K562 (cell line): ENCODE measurements around the gene CBLIF. TPM values are rescaled to one million over a fixed set of nuclear protein-coding genes. Genes with fewer than 3 reads are reported as not detected.

Source experiments
- ATAC-seq: fragments of 200-7000 bp; cut with Tn5 transposase; 3 replicates; pipeline ENCODE4 v1.9.1; 2020; ENCODE audit warnings: moderate library complexity
- Bru-seq: library from RNA; stranded (reverse); fragments of 400-500 nt; gene quantifications from one replicate; lab custom pipeline; 2021; lab: Mats Ljungman, UMichigan
- BruChase-seq, 2 experiments: library from RNA; stranded (reverse); fragments of 400-500 nt; gene quantifications; one replicate each; lab custom pipeline; 2021; lab: Mats Ljungman, UMichigan
- BruUV-seq: library from RNA; stranded (reverse); fragments of 400-500 nt; replicated peaks from 2 replicates; lab custom pipeline; 2021; lab: Mats Ljungman, UMichigan
- CTCF ChIA-PET: fragments of 300-600 bp; formaldehyde crosslinking; extraction: SDS; loops from one replicate; lab custom pipeline; 2021; ENCODE audit warnings: low intra/inter-chr PET ratio; lab: Yijun Ruan, JAX
- POLR2A ChIA-PET: fragments of 300-600, 350-650 bp; sonication (Branson Sonifier 250); formaldehyde crosslinking; extraction: SDS; loops from one replicate; lab custom pipeline; 2021; ENCODE audit warnings: antibody characterized with exemption, inconsistent platforms; lab: Yijun Ruan, JAX
- DNase-seq, 4 experiments: peaks; one replicate each; pipeline versions ENCODE4 v3.0.0 to v3.0.0-alpha.2; 2011 to 2018; ENCODE audit warnings: low spot score in 3 of 4, mixed read lengths in 3 of 4; ENCODE audit errors: extremely low read depth in 1 of 4
- FAIRE-seq: peaks from 2 replicates; lab custom pipeline; 2011; peaks lifted over from hg19 to GRCh38; lab: Jason Lieb, UNC
- H2AFZ ChIP-seq: 2 replicates; pipeline ENCODE4 v1.6.0; 2011; ENCODE audit warnings: low read depth, low read length, control low read depth, inconsistent platforms
- H3K27ac ChIP-seq: fragments of 200-600 bp; 3 replicates; pipeline ENCODE4 v1.8.0; 2011; ENCODE audit warnings: low read depth, mild to moderate bottlenecking, control low read depth, inconsistent platforms, low read length, moderate library complexity, mixed read lengths; ENCODE audit errors: extremely low read depth
- H3K27me3 ChIP-seq, 2 experiments: fragments of 300-600 bp in 1 of 2; 2 replicates in 1 of 2; 3 replicates in 1 of 2; pipeline versions ENCODE4 v1.6.0 to v1.8.0; 2011; ENCODE audit warnings: inconsistent platforms in 2 of 2, low read length in 2 of 2, mild to moderate bottlenecking in 1 of 2, mixed read lengths in 1 of 2, moderate library complexity in 1 of 2; ENCODE audit not compliant: control insufficient read depth in 2 of 2, insufficient read depth in 2 of 2
- H3K36me3 ChIP-seq: fragments of 300-600 bp; 3 replicates; pipeline ENCODE4 v1.8.0; 2011; ENCODE audit warnings: mild to moderate bottlenecking, low read length, inconsistent platforms; ENCODE audit not compliant: control insufficient read depth, insufficient read depth
- H3K4me1 ChIP-seq, 2 experiments: fragments of 200-600 bp in 1 of 2; replicated peaks in 1 of 2; 2 replicates in 1 of 2; 3 replicates in 1 of 2; pipeline versions ENCODE4 v1.5.1 to v1.8.0; 2011; ENCODE audit warnings: inconsistent platforms in 2 of 2, low read length in 2 of 2, mild to moderate bottlenecking in 1 of 2, mixed read lengths in 1 of 2, moderate library complexity in 1 of 2; ENCODE audit not compliant: control insufficient read depth in 2 of 2, insufficient read depth in 2 of 2
- H3K4me2 ChIP-seq: 2 replicates; pipeline ENCODE4 v1.6.1; 2011; ENCODE audit warnings: low read length, control low read depth, inconsistent platforms, mixed read lengths; ENCODE audit not compliant: insufficient read depth
- H3K4me3 ChIP-seq: fragments of 200-600 bp; sonication (generic), shearing (Covaris generic); 2 replicates; pipeline ENCODE4 v1.5.1; 2016; ENCODE audit warnings: control low read depth, inconsistent platforms
- H3K79me2 ChIP-seq: fragments of 200-600 bp; 3 replicates; pipeline ENCODE4 v1.8.0; 2011; ENCODE audit warnings: low read length, inconsistent platforms; ENCODE audit not compliant: control insufficient read depth, insufficient read depth
- H3K9ac ChIP-seq, 2 experiments: 2 replicates each; pipeline versions ENCODE4 v1.6.0 to v1.6.1; 2011; ENCODE audit warnings: low read depth in 2 of 2, low read length in 2 of 2, control low read depth in 1 of 2, inconsistent platforms in 1 of 2, mild to moderate bottlenecking in 1 of 2, mixed read lengths in 1 of 2; ENCODE audit not compliant: insufficient read depth in 1 of 2
- H3K9me1 ChIP-seq: one replicate; pipeline ENCODE4 v1.6.0; 2011; ENCODE audit warnings: inconsistent platforms, mild to moderate bottlenecking, low read length, moderate library complexity; ENCODE audit not compliant: control insufficient read depth, insufficient read depth
- H3K9me3 ChIP-seq: replicated peaks from 2 replicates; pipeline ENCODE4 v1.5.1; 2011; ENCODE audit warnings: low read depth, low read length, inconsistent platforms; ENCODE audit not compliant: control insufficient read depth, insufficient read depth
- H4K20me1 ChIP-seq: replicated peaks from 2 replicates; pipeline ENCODE4 v1.6.1; 2011; ENCODE audit warnings: low read length, inconsistent platforms, mixed read lengths; ENCODE audit not compliant: control insufficient read depth, insufficient read depth
- HDAC3 ChIP-seq: fragments of 450-650 bp; IDR thresholded peaks from 2 replicates; pipeline ENCODE4 v1.6.1; 2018; ENCODE audit warnings: borderline replicate concordance, mild to moderate bottlenecking, moderate library complexity; ENCODE audit not compliant: partially characterized antibody
- NONO ChIP-seq, 2 experiments: fragments of 200-400 bp in 1 of 2; fragments of 450-650 bp in 1 of 2; formaldehyde crosslinking in 1 of 2; IDR thresholded peaks; 2 replicates each; pipeline ENCODE4 v1.6.1; 2017; ENCODE audit warnings: low read depth in 2 of 2, mild to moderate bottlenecking in 2 of 2, moderate library complexity in 2 of 2, low read length in 1 of 2
- PATZ1 ChIP-seq: fragments of 250-450 bp; sonication (Bioruptor Pico); IDR thresholded peaks from 2 replicates; pipeline ENCODE4 v1.5.0; 2020; ENCODE audit warnings: mild to moderate bottlenecking, borderline replicate concordance
- STAG1 ChIP-seq: sonication (generic); formaldehyde crosslinking; IDR thresholded peaks from 2 replicates; pipeline ENCODE4 v1.5.0; 2020; ENCODE audit warnings: missing genetic modification reagents, borderline replicate concordance
- YY1 ChIP-seq, 3 experiments: IDR thresholded peaks; 2 replicates each; pipeline ENCODE4 v1.6.1; 2011; ENCODE audit warnings: low read length in 2 of 3, mild to moderate bottlenecking in 2 of 3, moderate library complexity in 2 of 3, borderline replicate concordance in 1 of 3, control low read depth in 1 of 3, low read depth in 1 of 3; ENCODE audit not compliant: insufficient read depth in 3 of 3, insufficient replicate concordance in 2 of 3, control insufficient read depth in 1 of 3, insufficient read length in 1 of 3; ENCODE audit errors: extremely low read depth in 1 of 3
- ZKSCAN8 ChIP-seq: fragments of 200-800 bp; sonication (Bioruptor generic); IDR thresholded peaks from 2 replicates; pipeline ENCODE4 v1.6.1; 2016; ENCODE audit warnings: missing genetic modification characterization, missing compliant biosample characterization
- ZNF212 ChIP-seq: fragments of 450-650 bp; formaldehyde crosslinking; IDR thresholded peaks from 2 replicates; pipeline ENCODE4 v1.4.0; 2020; ENCODE audit warnings: mild to moderate bottlenecking
- ZNF324 ChIP-seq: fragments of 250-450 bp; sonication (Bioruptor Pico); IDR thresholded peaks from 2 replicates; pipeline ENCODE4 v1.4.0; 2020; ENCODE audit warnings: mild to moderate bottlenecking
- WGBS: fragments of 100-300 bp; shearing (Covaris generic); methylation state at CpG from one replicate; pipeline ENCODE4 v1.1.6; 2016; ENCODE audit warnings: low coverage, mixed read lengths; ENCODE audit not compliant: insufficient coverage; ENCODE audit errors: missing lambda C conversion rate; 5-methylcytosine and 5-hydroxymethylcytosine counted together
- in situ Hi-C: fragments of 300-500 bp; cut with MboI; formaldehyde crosslinking; loops from 4 replicates; pipeline ENCODE4 v1.15.0; 2018; ENCODE audit warnings: inconsistent platforms, mixed read lengths
- intact Hi-C: fragments of 100-400 bp; cut with micrococcal nuclease; formaldehyde crosslinking; loops from 2 replicates; pipeline ENCODE4 v1.14.2; 2022
- long read RNA-seq, 3 experiments: library from polyadenylated mRNA in 2 of 3; library from RNA in 1 of 3; unstranded in 2 of 3; stranded (forward) in 1 of 3; transcript quantifications; one replicate each; pipeline ENCODE4 v2.0.0, GENCODE V29; 2019 to 2022
- polyA minus RNA-seq, 3 experiments: library from RNA; depleted of rRNA, polyadenylated mRNA; stranded (reverse); fragments of >200 nt; gene quantifications; 2 replicates each; pipeline ENCODE4 v1.2.3, GENCODE V29; 2011
- polyA plus RNA-seq, 8 experiments: library from polyadenylated mRNA; depleted of rRNA in 4 of 8; stranded (reverse) in 5 of 8; unstranded in 3 of 8; fragments of >200 nt; fragmentation: Nextera tagmentation in 2 of 8; fragmentation: Illumina TruSeq in 1 of 8; extraction: Ambion mirVana in 2 of 8; extraction: Trizol in 1 of 8; gene quantifications; 2 replicates each; pipeline versions ENCODE4 v1.2.1 to v1.2.3, GENCODE V29; 2011 to 2014; ENCODE audit warnings: inconsistent platforms in 1 of 8, missing spikeins in 1 of 8
- total RNA-seq, 7 experiments: library from RNA; depleted of rRNA in 6 of 7; stranded (reverse); fragments of >200 nt in 6 of 7; fragmentation: Illumina TruSeq in 2 of 7; extraction: Trizol in 2 of 7; gene quantifications; 2 replicates each; pipeline versions ENCODE4 v1.2.1 to v1.2.3, GENCODE V29; 2011 to 2021; ENCODE audit warnings: low replicate concordance in 1 of 7

The CBLIF gene
- total RNA-seq (2011; cell fraction: chromatin; rRNA removed; ENCODE audit: low replicate concordance) = not detected in 2 replicates
- total RNA-seq (2011; cell fraction: nucleolus; rRNA removed) = 0.33 TPM in 1 of 2 replicates, not detected in the other
- not detected in 2 replicates for total RNA-seq (2011; cell fraction: nucleoplasm; rRNA removed)
- total RNA-seq (2014; rRNA removed) (0.23 and 0.37 TPM in 2 replicates), total RNA-seq (2014; rRNA removed; fragmentation: Illumina TruSeq; extraction: Trizol) (0.45 and 0.58 TPM in 2 replicates), total RNA-seq (2015; rRNA removed; fragmentation: Illumina TruSeq; extraction: Trizol) (0.40 and 0.53 TPM in 2 replicates), total RNA-seq (2021) (0.62 and 0.72 TPM in 2 replicates), polyA plus RNA-seq (2011; rRNA removed) (0.07 and 0.11 TPM in 2 replicates), polyA plus RNA-seq (2014; fragmentation: Illumina TruSeq; extraction: Trizol) (0.58 and 0.76 TPM in 2 replicates), polyA plus RNA-seq (2014; fragmentation: Nextera tagmentation; extraction: Ambion mirVana) (under 1 TPM; 0.39 to 0.83 TPM), polyA plus RNA-seq (2014; rRNA removed) (0.49 and 0.54 TPM in 2 replicates), polyA minus RNA-seq (2011; rRNA and poly(A)+ RNA removed) (0.35 TPM in 1 of 2 replicates, not detected in the other), Bru-seq, nascent RNA (percentile 10 among the genes with signal in this experiment), BruChase-seq, experiment 1, labeled RNA remaining after a 2-hour chase (not detected), BruChase-seq, experiment 2, labeled RNA remaining after a 6-hour chase (not detected)
- polyA plus RNA-seq (2011; cell fraction: cytosol; rRNA removed) = 0.24 TPM in 1 of 2 replicates, not detected in the other
- 0.40 TPM in 1 of 2 replicates, not detected in the other for polyA plus RNA-seq (2011; cell fraction: nucleus; rRNA removed)
- polyA plus RNA-seq (2012) = 0.14 and 0.20 TPM in 2 replicates
- polyA minus RNA-seq (2011; cell fraction: cytosol; rRNA and poly(A)+ RNA removed) = not detected in 2 replicates
- polyA minus RNA-seq (2011; cell fraction: nucleus; rRNA and poly(A)+ RNA removed) = not detected in 2 replicates
- long read RNA-seq, experiment 1 = 0 reads
- long read RNA-seq, experiment 2 = 0 reads
- long read RNA-seq, experiment 3 = 0 reads

- intact Hi-C loops = no loop called here
These were observed at the start of gene CBLIF for GRCh38 chr11:59845399-59845798. Gene CBLIF, minus strand, starts transcription at chr11:59845499. Its CDS starts 46 bp downstream, at chr11:59845453.

More at GRCh38 chr11:59845399-59845798, at the start of gene CBLIF:
- H3K27me3 ChIP-seq = no peaks in the 10 kb centered on the region
- H3K9ac ChIP-seq = peak within 1 kb of the TSS in 1 of 2 experiments; percentile 20; a peak in 1 of 4 replicates
- POLR2A ChIA-PET = interaction anchor here (1.0 kb wide), 1 partner anchor 12 kb away, joined by 3 read pairs; no protein-coding TSS in a partner anchor
- no peak for FAIRE-seq
- no TSS peak for BruUV-seq
- H3K9me3 ChIP-seq = no peaks in the 10 kb centered on the region
- TF ChIP-seq PATZ1 (no peak), YY1 (IDR thresholded peaks at IDR 0.05; ENCODE audit: borderline replicate concordance in 1 of 3, control insufficient read depth in 1 of 3, extremely low read depth in 1 of 3, insufficient read depth in 3 of 3, insufficient read length in 1 of 3, insufficient replicate concordance in 2 of 3, low read depth in 1 of 3, low read length in 2 of 3) (no peak), HDAC3 (no peak), STAG1 (no peak), NONO (IDR thresholded peaks at IDR 0.05; ENCODE audit: low read depth in 2 of 2, low read length in 1 of 2) (no peak), ZNF212 (no peak), ZNF324 (CRISPR knock-in tag) (no peak), ZKSCAN8 (CRISPR knock-in tag) (no peak)
- TF ChIP-seq, all 486 proteins: peak for 0
- no peak; the same call in 2 of the 3 replicates for ATAC-seq
- peak within 1 kb of the TSS; percentile 84 for H2AFZ ChIP-seq
- in situ Hi-C loops = no loop called here
- no peak for DNase-seq
- H3K4me3 ChIP-seq = no peak within 1 kb of the TSS
- H3K36me3 ChIP-seq = no peaks in the 10 kb centered on the region
- peaks cover 4 to 39% of the 10 kb centered on the region in 2 experiments; a peak in 3 of 5 replicates for H3K4me1 ChIP-seq
- no peaks in the 10 kb centered on the region for H3K79me2 ChIP-seq
- no peaks in the 10 kb centered on the region for H4K20me1 ChIP-seq
- 35% methylated on average over 4 of the region's 4 CpGs for WGBS
- peak within 1 kb of the TSS; percentile 36; the same call in 1 of the 2 replicates for H3K4me2 ChIP-seq
- no peaks in the 10 kb centered on the region for H3K9me1 ChIP-seq
- CTCF ChIA-PET = no interaction called here
- H3K27ac ChIP-seq = 0 out of 3 replicates have a peak within 1 kb of the TSS, but pooled peaks have one; percentile 12
